ENCODE results near the gene GOLGA6L10. TPM values are rescaled to one million over a fixed set of nuclear protein-coding genes. Genes with fewer than 3 reads are reported as not detected.
"Not testable (repeated sequence)": the region's sequence is repeated elsewhere in the genome, so short reads cannot be mapped to it uniquely, and the experiment has no call there.

Gene GOLGA6L10
- total RNA-seq, 4 donors from 2014 or later, result under 0.01 to 6.2 (median 1.5) TPM

GRCh38 chr15:82301296-82302016 is 47.8 kb downstream of the GOLGA6L10 start:
- no peak overlapping the region for H3K27ac ChIP-seq
- H3K36me3 ChIP-seq, result no peaks in the 10 kb centered on the region
- intact Hi-C loops (cut with DNase I; ENCODE audit: low total_unique reads), result no loop called here
- TF ChIP-seq POLR2A (IDR thresholded peaks at IDR 0.05) (no peak), CTCF (IDR thresholded peaks at IDR 0.05) (no peak)
- no peaks in the 10 kb centered on the region for H3K9me3 ChIP-seq
- DNase-seq, result no peak
- H3K4me3 ChIP-seq, result no peak overlapping the region
- no peaks in the 10 kb centered on the region for H3K27me3 ChIP-seq
- no peaks in the 10 kb centered on the region for H3K4me1 ChIP-seq

- no peaks in the 10 kb centered on the region for H3K27me3 ChIP-seq
- no peak for DNase-seq
- no peak overlapping the region for H3K27ac ChIP-seq
- H3K4me1 ChIP-seq, result no peaks in the 10 kb centered on the region
- no peak overlapping the region for H3K4me3 ChIP-seq
- H3K36me3 ChIP-seq, result no peaks in the 10 kb centered on the region
- intact Hi-C loops (cut with DNase I; ENCODE audit: low total_unique reads), result no loop called here
- TF ChIP-seq CTCF (IDR thresholded peaks at IDR 0.05), result no peak
- no peak for TF ChIP-seq POLR2A (IDR thresholded peaks at IDR 0.05)
- no peaks in the 10 kb centered on the region for H3K9me3 ChIP-seq
Measured at GRCh38 chr15:82300883-82301282, 48.4 kb downstream of the GOLGA6L10 start.

GRCh38 chr15:82300326-82300725 is 48.9 kb downstream of the GOLGA6L10 start:
- H3K4me1 ChIP-seq; H3K27ac ChIP-seq; intact Hi-C loops (cut with DNase I; ENCODE audit: low total_unique reads); H3K27me3 ChIP-seq; DNase-seq; H3K9me3 ChIP-seq; H3K4me3 ChIP-seq; H3K36me3 ChIP-seq: not testable (repeated sequence)

- H3K36me3 ChIP-seq; H3K27me3 ChIP-seq; H3K27ac ChIP-seq; intact Hi-C loops (cut with DNase I; ENCODE audit: low total_unique reads); H3K4me3 ChIP-seq; H3K4me1 ChIP-seq; DNase-seq; H3K9me3 ChIP-seq: not testable (repeated sequence)
Measured at GRCh38 chr15:82299511-82299914, 49.8 kb downstream of the GOLGA6L10 start.

- no peaks in the 10 kb centered on the region for H3K36me3 ChIP-seq
- no peaks in the 10 kb centered on the region for H3K27me3 ChIP-seq
- TF ChIP-seq CTCF (IDR thresholded peaks at IDR 0.05) (no peak), POLR2A (IDR thresholded peaks at IDR 0.05) (no peak)
- H3K4me3 ChIP-seq, result no peak overlapping the region
- no peak for DNase-seq
- no peaks in the 10 kb centered on the region for H3K9me3 ChIP-seq
- intact Hi-C loops (cut with DNase I; ENCODE audit: low total_unique reads), result no loop called here
- H3K27ac ChIP-seq, result no peak overlapping the region
- no peaks in the 10 kb centered on the region for H3K4me1 ChIP-seq
Measured at GRCh38 chr15:82298520-82298919, 50.8 kb downstream of the GOLGA6L10 start.

GRCh38 chr15:82298032-82298431 is 51.2 kb downstream of the GOLGA6L10 start:
- Histone ChIP-seq H3K27ac (no peak overlapping the region), H3K4me3 (no peak overlapping the region), H3K27me3 (no peaks in the 10 kb centered on the region), H3K4me1 (no peaks in the 10 kb centered on the region), H3K36me3 (no peaks in the 10 kb centered on the region), H3K9me3 (no peaks in the 10 kb centered on the region)
- intact Hi-C loops (cut with DNase I; ENCODE audit: low total_unique reads), result no loop called here
- no peak for TF ChIP-seq POLR2A (IDR thresholded peaks at IDR 0.05)
- TF ChIP-seq CTCF (IDR thresholded peaks at IDR 0.05), result no peak
- no peak for DNase-seq

Data from uterus (tissue), 4 donors.